SKM-1 treated with dmso at 0.1 percent for 144 hours (cell line): ENCODE measurements around the gene CREB5.
A peak's percentile ranks its signal among the peaks of the same experiment; 100 is the strongest.

Source experiments
- DNase-seq: peaks from one replicate; lab custom pipeline; 2025; ENCODE audit not compliant: unreplicated experiment; lab: John Stamatoyannopoulos, UW

The CREB5 gene

GRCh38 chr7:28433699-28434219, 21.4 kb downstream of the CREB5 start:
- peak; percentile 24 for DNase-seq

GRCh38 chr7:28434510-28434909, 22.2 kb downstream of the CREB5 start:
- no peak for DNase-seq

- DNase-seq, result no peak
Measured at GRCh38 chr7:28435152-28435551, 22.8 kb downstream of the CREB5 start.

- DNase-seq, result no peak
Measured at GRCh38 chr7:28435732-28436378, 23.5 kb downstream of the CREB5 start.

- DNase-seq, result no peak
Measured at GRCh38 chr7:28440055-28440601, 27.8 kb downstream of the CREB5 start.

GRCh38 chr7:28442540-28443420, 30.5 kb downstream of the CREB5 start:
- no peak for DNase-seq

GRCh38 chr7:28446131-28446530, 33.8 kb downstream of the CREB5 start:
- no peak for DNase-seq

- no peak for DNase-seq
Measured at GRCh38 chr7:28447071-28447470, 34.8 kb downstream of the CREB5 start.

- no peak for DNase-seq
Measured at GRCh38 chr7:28448708-28449107, 36.4 kb downstream of the CREB5 start.

- DNase-seq, result no peak
Measured at GRCh38 chr7:28452681-28453080, 40.4 kb downstream of the CREB5 start.

GRCh38 chr7:28455486-28455885, 43.2 kb downstream of the CREB5 start:
- DNase-seq, result no peak

GRCh38 chr7:28456044-28456443, 43.7 kb downstream of the CREB5 start:
- DNase-seq, result no peak

- no peak for DNase-seq
Measured at GRCh38 chr7:28458732-28459131, 46.4 kb downstream of the CREB5 start.

GRCh38 chr7:28459306-28459705, 47.0 kb downstream of the CREB5 start:
- DNase-seq, result no peak

- no peak for DNase-seq
Measured at GRCh38 chr7:28465697-28466096, 53.4 kb downstream of the CREB5 start.

GRCh38 chr7:28466341-28466740, 54.0 kb downstream of the CREB5 start:
- DNase-seq, result no peak

- DNase-seq, result no peak
Measured at GRCh38 chr7:28466885-28467284, 54.6 kb downstream of the CREB5 start.

- no peak for DNase-seq
Measured at GRCh38 chr7:28469562-28469961, 57.2 kb downstream of the CREB5 start.

- no peak for DNase-seq
Measured at GRCh38 chr7:28470344-28470743, 58.0 kb downstream of the CREB5 start.

- DNase-seq, result no peak
Measured at GRCh38 chr7:28472332-28472731, 60.0 kb downstream of the CREB5 start.

- no peak for DNase-seq
Measured at GRCh38 chr7:28473571-28474281, 61.4 kb downstream of the CREB5 start.
